Measurements from ENCODE around the gene SPDEF.

The SPDEF gene

GRCh38 chr6:34556031-34556471 is at the start of gene SPDEF:
Gene SPDEF (minus strand): TSS chr6:34556329. CDS start chr6:34544455, 11,874 bp downstream.
- no peak for FAIRE-seq

GRCh38 chr6:34603707-34604106 is 47.6 kb upstream of the SPDEF start:
- no peak for FAIRE-seq

DNA sequence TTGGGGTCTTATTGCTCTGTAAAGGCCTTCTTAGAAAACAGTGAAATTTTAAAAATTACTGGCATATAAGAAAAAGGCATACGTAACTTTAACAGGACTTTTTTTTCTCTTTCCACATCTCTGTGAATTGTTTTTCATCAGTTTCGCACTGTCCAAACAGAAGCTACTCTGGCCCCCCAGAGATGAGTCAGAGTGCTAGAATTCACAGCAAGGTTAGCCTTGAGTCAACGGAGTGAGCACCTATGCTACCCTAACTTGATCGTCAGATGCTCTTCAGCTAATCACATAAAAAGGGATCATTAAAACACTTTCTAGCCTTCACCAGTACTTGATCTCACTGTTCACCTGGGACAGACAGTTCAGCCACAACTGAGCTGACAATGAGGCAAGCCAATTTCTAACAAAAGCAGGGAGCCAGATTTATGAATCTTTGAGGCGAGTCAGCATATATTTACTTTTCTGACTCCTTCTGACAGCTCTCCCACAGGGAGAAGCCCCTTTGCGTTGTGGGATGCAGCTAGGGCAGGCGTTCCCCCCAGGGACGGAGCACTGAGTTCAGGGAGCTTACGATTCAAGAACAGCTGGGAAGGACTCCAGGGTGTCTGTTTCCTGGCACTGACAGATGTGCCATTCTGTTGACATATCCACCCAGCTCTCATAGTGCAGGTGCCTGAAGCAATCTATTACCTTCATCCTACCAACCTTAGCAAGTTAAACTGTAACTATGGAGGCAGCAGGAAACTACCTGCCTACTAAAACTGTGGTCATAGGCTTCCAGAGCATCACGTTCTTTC is 46.4 kb upstream of the SPDEF start:
- no peak for FAIRE-seq

- FAIRE-seq = no peak
These were observed 45.6 kb upstream of the SPDEF start for GRCh38 chr6:34601706-34602105.

GRCh38 chr6:34600796-34601195 is 44.7 kb upstream of the SPDEF start:
- FAIRE-seq = no peak

DNA sequence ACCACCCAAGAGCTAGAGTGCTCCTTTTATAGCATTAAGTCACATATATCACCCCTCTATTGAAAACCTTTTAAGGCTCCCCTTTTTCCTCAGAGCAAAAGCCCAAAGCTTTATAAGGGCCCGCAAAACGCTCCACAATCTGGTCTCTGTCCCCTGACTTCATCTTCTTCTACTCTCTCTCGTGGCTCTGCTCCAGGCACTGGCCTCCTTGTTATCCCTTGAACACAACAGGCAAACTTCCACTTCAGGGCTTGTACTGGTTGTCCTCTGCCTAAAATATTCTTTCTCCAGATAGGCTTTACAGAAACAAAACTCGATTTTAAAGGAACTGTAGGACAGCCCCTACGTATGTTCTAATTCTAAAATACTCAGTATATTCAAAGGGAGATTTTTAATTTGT is 44.0 kb upstream of the SPDEF start:
- FAIRE-seq = no peak

GRCh38 chr6:34598712-34599111 is 42.6 kb upstream of the SPDEF start:
- no peak for FAIRE-seq

GRCh38 chr6:34597605-34598353 is 41.6 kb upstream of the SPDEF start:
- no peak for FAIRE-seq

GRCh38 chr6:34596798-34597197 is 40.7 kb upstream of the SPDEF start:
- FAIRE-seq = no peak

DNA sequence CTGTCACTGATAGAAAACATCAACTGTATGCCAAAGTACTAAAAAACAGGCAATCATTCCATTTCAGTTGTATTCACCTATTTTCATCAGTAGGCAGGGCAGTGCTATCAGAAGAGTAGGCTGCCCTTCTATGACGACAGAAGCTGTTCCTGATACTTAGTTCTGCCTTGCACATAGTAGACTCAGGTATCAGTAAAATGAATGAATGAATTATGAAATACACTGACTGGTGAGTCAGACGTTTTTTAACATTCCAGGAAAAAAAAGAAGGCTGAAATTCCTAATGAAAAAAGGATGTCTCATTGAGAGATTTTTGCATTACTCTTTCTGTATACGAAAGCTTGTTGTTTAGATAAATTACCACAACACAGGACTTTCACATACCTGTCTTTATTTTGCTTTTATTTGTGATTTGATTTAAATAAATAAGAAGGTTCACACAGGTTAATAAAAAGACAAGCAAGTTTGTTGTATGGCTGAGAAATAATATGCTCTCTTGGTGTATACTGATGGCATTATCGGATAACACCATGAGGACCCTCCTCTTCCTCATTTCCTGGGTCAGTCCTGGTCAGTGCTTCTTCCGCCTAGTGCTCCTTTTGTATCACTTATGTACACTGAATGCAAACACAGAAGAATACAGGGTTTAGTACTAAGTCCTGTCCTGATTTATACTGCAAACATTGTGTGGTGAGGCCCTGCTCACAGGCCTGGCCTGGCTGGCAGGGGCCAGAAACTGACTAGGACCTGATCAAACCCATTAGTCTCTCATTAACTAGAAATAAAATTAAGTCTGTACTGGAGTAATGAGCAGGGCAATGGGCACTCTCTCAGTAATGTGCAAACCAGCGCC is 39.4 kb upstream of the SPDEF start:
- no peak for FAIRE-seq

GRCh38 chr6:34593701-34594100 is 37.6 kb upstream of the SPDEF start:
- FAIRE-seq = no peak

GRCh38 chr6:34592208-34592952 is 36.3 kb upstream of the SPDEF start:
- FAIRE-seq = no peak

- no peak for FAIRE-seq
These were observed 33.6 kb upstream of the SPDEF start for GRCh38 chr6:34589691-34590090.

DNA sequence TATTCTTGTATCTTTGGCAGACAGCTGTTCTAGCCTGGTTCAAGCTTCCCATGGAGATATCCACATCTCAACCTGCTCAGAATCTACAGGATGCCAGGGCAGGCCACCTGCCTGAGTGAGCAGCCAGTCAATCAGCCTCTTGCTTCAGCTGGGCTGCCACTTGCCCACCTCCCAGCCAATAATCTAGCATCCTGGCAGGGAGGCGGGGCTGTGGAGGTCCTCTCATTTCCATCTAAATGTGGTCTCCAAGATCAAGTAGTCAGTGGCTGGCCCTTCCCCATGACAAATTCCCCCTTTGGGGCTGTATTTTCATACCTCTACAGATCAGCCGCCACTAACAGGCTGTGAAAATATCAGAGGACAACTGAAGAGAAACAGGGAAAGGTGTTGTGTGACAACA is 33.0 kb upstream of the SPDEF start:
- FAIRE-seq = no peak

GRCh38 chr6:34587851-34588250 is 31.7 kb upstream of the SPDEF start:
- FAIRE-seq = no peak

- no peak for FAIRE-seq
These were observed 31.2 kb upstream of the SPDEF start for GRCh38 chr6:34587325-34587724.

DNA sequence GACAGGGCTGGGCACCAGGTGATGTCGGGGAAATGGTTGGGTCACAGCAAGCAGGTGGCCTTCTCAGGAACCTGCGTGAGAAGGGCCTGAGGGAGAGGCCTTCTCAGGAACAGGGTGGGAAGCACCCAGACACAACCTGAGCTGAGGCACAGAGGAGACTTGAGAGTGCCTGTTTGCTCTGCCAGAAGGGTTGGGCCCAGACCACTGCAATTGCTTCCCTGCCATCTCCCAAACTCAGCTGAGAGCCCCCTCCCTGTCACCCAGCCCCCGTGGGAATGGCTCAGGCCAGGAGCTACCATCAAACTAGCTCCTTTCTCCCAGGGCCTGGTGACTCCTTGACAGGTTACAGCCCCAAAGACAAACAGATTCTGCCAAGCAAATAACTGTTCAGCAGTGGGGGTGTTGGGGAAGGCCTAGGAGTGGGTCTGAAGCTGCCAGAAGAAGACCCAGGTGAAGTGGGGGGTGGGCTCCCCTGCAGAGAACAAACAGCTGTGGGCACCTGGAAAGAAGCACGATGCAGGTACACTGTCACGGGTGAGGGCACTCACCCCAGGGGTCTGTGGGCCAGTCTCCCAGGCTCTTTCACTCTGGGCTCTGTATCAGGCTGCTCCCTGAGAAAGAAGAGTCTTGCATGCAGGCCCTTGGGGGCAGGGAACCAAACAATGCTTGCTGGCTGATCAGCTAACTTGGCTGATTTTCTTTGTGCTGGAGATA is 30.4 kb upstream of the SPDEF start:
- FAIRE-seq = no peak

DNA sequence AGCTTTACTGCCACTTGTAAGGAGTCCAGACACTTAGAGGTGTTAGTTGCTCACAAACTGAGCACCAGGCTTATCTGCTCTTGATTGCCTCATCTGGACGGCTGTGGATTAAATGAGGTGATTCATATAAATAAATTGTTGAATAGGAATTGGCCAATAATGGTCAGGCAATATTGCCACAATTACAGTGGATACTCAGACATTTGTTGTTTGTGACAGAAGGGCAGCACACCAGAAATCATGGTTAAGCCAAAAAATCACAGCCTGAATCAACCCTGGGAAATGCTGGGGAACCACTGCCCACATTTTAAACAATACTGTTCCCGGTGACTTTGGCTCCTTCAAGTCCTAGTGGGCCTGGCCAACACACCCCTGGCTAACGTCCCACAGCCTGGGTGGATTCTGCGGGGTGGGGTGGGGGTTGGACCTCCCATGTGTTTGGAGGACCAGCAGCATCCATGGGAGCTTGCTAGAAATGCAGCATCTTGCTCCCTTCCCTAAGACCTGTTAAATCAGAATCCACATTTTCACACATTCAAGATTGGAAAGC is 29.5 kb upstream of the SPDEF start:
- FAIRE-seq = no peak

- FAIRE-seq = no peak
These were observed 29.0 kb upstream of the SPDEF start for GRCh38 chr6:34585108-34585507.

DNA sequence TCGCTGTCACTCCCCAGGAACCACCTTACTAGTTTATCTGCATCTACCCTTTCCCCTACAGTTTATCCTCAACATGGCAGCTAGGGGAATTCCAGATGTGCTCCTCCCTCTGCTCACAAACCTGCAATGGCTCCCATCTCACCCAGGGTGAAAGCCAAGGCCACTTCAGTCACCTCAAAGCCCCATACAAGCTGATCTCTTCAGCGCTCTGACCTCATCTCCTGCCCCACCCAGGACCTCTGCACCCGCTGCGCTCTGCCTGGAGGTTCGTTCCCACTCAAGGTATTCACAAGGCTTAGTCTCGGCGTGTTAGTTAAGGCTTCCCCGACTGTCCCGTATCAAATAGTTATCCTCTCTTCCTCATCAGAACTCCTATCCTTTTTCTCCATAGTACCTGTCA is 28.6 kb upstream of the SPDEF start:
- no peak for FAIRE-seq

DNA sequence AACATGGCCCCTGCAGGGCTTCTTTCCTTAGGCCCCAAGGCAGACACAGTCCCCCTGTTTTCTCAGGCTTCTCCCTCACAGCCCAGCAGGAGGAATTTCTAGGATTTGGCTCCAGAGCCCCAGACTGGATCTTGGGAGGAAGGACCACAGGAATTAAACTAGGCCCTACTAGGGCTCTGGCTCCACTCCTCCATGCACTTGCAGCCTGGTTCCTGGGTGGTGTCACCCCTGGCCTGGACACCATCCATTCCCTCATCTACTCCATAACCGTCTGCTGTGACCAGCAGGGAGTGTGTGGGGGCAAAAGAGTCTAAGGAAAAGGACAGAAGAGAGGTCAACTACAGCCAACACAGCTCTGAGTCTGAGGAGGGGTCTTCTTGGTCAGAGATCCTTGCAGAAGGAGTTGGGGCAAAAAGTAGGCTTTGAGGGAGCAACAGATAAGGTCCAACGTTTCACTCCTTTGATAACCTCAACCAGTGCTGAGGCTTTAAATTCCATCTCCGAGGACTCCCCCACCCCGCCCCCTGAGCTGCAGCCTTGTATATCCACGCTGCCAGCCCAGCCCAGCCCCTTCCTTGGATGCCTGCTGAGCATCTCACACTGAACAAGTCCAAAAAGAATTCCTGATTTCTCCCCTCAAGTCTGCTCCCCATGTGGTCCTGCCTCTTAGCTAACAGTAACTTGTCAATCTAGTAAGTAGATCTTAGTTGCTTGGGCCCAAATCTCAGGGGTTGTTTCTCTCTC is 27.9 kb upstream of the SPDEF start:
- no peak for FAIRE-seq
